Measurements from ENCODE around the gene ADD3.
"Not testable (repeated sequence)": the region's sequence is repeated elsewhere in the genome, so short reads cannot be mapped to it uniquely, and the experiment has no call there.

The ADD3 gene

GRCh38 chr10:110114668-110115067 is 106.9 kb downstream of the ADD3 start:
- not testable (repeated sequence) for DNase-seq

- no peak for DNase-seq
These were observed 108.2 kb downstream of the ADD3 start for GRCh38 chr10:110115784-110116520.

- no peak for DNase-seq
These were observed 111.3 kb downstream of the ADD3 start for GRCh38 chr10:110118891-110119621.

GRCh38 chr10:110123594-110123993 is 115.8 kb downstream of the ADD3 start:
- DNase-seq, result no peak

- DNase-seq, result no peak
These were observed 121.7 kb downstream of the ADD3 start for GRCh38 chr10:110129490-110129889.

GRCh38 chr10:110134917-110135316 is 127.1 kb downstream of the ADD3 start:
- no peak for DNase-seq

- not testable (repeated sequence) for DNase-seq
These were observed 128.1 kb downstream of the ADD3 start for GRCh38 chr10:110135836-110136235.

GRCh38 chr10:110137142-110137545 is 129.4 kb downstream of the ADD3 start:
- DNase-seq, result peak; percentile 50

- peak; percentile 25 for DNase-seq
These were observed 130.5 kb downstream of the ADD3 start for GRCh38 chr10:110138197-110138812.

GRCh38 chr10:110141185-110141584 is 133.4 kb downstream of the ADD3 start:
- DNase-seq, result no peak

GRCh38 chr10:110141871-110142635 is 134.3 kb downstream of the ADD3 start:
- DNase-seq, result no peak

- DNase-seq, result no peak
These were observed 135.2 kb downstream of the ADD3 start for GRCh38 chr10:110142965-110143364.

- no peak for DNase-seq
These were observed 136.7 kb downstream of the ADD3 start for GRCh38 chr10:110144507-110144906.

- no peak for DNase-seq
These were observed 140.2 kb downstream of the ADD3 start for GRCh38 chr10:110147961-110148360.

- no peak for DNase-seq
These were observed 141.5 kb downstream of the ADD3 start for GRCh38 chr10:110149259-110149658.

GRCh38 chr10:110150046-110150445 is 142.3 kb downstream of the ADD3 start:
- DNase-seq, result no peak

- DNase-seq, result no peak
These were observed 143.2 kb downstream of the ADD3 start for GRCh38 chr10:110150981-110151380.

- peak; percentile 76 for DNase-seq
These were observed 143.7 kb downstream of the ADD3 start for GRCh38 chr10:110151467-110151866.

- DNase-seq, result peak; percentile 42
These were observed 144.2 kb downstream of the ADD3 start for GRCh38 chr10:110151971-110152370.

GRCh38 chr10:110153396-110153795 is 145.6 kb downstream of the ADD3 start:
- no peak for DNase-seq

- DNase-seq, result no peak
These were observed 148.3 kb downstream of the ADD3 start for GRCh38 chr10:110156046-110156445.

- DNase-seq, result no peak
These were observed 150.5 kb downstream of the ADD3 start for GRCh38 chr10:110158051-110159005.
